H1 (cell line): ENCODE data around the gene NELFA. TPM values are rescaled to one million over a fixed set of nuclear protein-coding genes. Genes with fewer than 3 reads are reported as not detected.

Source experiments
- ATF3 ChIP-seq: IDR thresholded peaks from 2 replicates; pipeline ENCODE4 v1.6.1; 2011; ENCODE audit warnings: low read depth, mild to moderate bottlenecking, low read length; ENCODE audit not compliant: insufficient read depth
- RAD21 ChIP-seq, 2 experiments: IDR thresholded peaks in 1 of 2; conservative IDR thresholded peaks in 1 of 2; 2 replicates each; pipeline ENCODE4 v1.6.1; 2011; ENCODE audit warnings: low read depth in 2 of 2, low read length in 2 of 2, improper control_type of control experiment in 1 of 2, inconsistent platforms in 1 of 2, mild to moderate bottlenecking in 1 of 2, moderate library complexity in 1 of 2
- SRF ChIP-seq: IDR thresholded peaks from 2 replicates; pipeline ENCODE4 v1.6.1; 2011; ENCODE audit warnings: mild to moderate bottlenecking, low read depth, low read length, moderate library complexity
- YY1 ChIP-seq: IDR thresholded peaks from 2 replicates; pipeline ENCODE4 v1.6.1; 2011; ENCODE audit warnings: low read depth, mild to moderate bottlenecking, low read length
- ZNF274 ChIP-seq: IDR thresholded peaks from 2 replicates; pipeline ENCODE4 v1.7.0; 2012; ENCODE audit warnings: low read length, borderline replicate concordance; ENCODE audit errors: extremely low read depth
- polyA plus RNA-seq, 7 experiments: library from polyadenylated mRNA; depleted of rRNA in 3 of 7; stranded (reverse) in 5 of 7; unstranded in 2 of 7; fragments of >200 nt in 5 of 7; fragments of 200-250 nt in 2 of 7; gene quantifications; 1 replicate in 5 of 7; 2 replicates in 1 of 7; 4 replicates in 1 of 7; pipeline versions ENCODE4 v1.2.1 to v1.2.3, GENCODE V29; 2011 to 2013; ENCODE audit warnings: missing spikeins in 2 of 7, mixed read lengths in 2 of 7
- total RNA-seq: library from RNA; stranded (reverse); fragmentation: NEBNext Ultra II Directional; extraction: Animal tissue kit (Norgen Biotek cat#: 25700); gene quantifications from 2 replicates; pipeline ENCODE4 v1.2.1, GENCODE V29; 2021
- TF ChIP-seq, protein P1 (sequence below): IDR thresholded peaks from 2 replicates; pipeline ENCODE4 v1.6.1; 2012; ENCODE audit warnings: inconsistent platforms

Gene NELFA
- total and polyA plus RNA-seq, 2 of the 8 experiments (the other 6 are each of a cell fraction or from before 2014, with no cell fraction given), result 41.8 to 57.5 TPM

DNA sequence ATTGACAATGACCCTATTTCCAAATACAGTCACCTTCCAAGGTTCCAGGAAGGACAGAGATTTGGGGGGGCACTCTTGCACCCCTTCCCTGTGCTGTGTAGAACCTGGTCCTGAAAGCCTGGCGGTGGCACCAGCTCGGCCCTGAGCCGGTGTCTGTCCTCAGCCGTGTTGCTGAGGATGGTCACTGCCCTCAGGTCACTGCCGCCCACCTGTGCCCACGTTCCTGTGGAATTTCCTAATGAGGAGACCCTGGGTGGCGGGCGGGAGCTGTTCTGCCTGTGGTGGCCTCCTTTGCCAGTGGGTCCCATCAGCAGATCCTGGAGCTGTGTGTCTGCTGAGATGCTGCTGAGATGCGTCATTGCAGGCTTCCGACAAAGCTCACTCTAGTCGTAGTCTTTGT lies 32.9 kb downstream of the NELFA start (continued):
- TF ChIP-seq, protein P1, sequence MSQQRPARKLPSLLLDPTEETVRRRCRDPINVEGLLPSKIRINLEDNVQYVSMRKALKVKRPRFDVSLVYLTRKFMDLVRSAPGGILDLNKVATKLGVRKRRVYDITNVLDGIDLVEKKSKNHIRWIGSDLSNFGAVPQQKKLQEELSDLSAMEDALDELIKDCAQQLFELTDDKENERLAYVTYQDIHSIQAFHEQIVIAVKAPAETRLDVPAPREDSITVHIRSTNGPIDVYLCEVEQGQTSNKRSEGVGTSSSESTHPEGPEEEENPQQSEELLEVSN, result no peak
- TF ChIP-seq RAD21 (IDR thresholded peaks at IDR 0.05 in 1 of 2, conservative IDR thresholded peaks at IDR 0.05 in 1 of 2; ENCODE audit: low read depth in 2 of 2, low read length in 2 of 2) (no peak), SRF (no peak), ZNF274 (no peak), ATF3 (no peak), YY1 (no peak)
